ENCODE results near the gene TRPV4. TPM values are rescaled to one million over a fixed set of nuclear protein-coding genes. Genes with fewer than 3 reads are reported as not detected.
A peak's percentile ranks its signal among the peaks of the same experiment; 100 is the strongest.

Gene TRPV4
- total RNA-seq, 1 experiment from 2014 or later = 0.44 TPM

- in situ Hi-C loops (cut with HindIII; ENCODE audit: low pct_unique_long_range_greater_than_20kb, low sequenced_read_pairs) (no loop called here), intact Hi-C loops (cut with micrococcal nuclease; ENCODE audit: unreplicated experiment) (no loop called here)
- TF ChIP-seq POLR2AphosphoS5 (IDR thresholded peaks at IDR 0.05; ENCODE audit: low read depth, low read length) = no peak
- no peak for TF ChIP-seq CTCF (IDR thresholded peaks at IDR 0.05)
- no peak for TF ChIP-seq SIN3A (IDR thresholded peaks at IDR 0.05; ENCODE audit: borderline replicate concordance, insufficient read depth, low read depth, low read length)
- no peak for TF ChIP-seq TCF7L2 (IDR thresholded peaks at IDR 0.05; ENCODE audit: low read depth, low read length)
- no peak for TF ChIP-seq REST (IDR thresholded peaks at IDR 0.05; ENCODE audit: insufficient read depth in 1 of 2, low read depth in 2 of 2, low read length in 1 of 2)
- Histone ChIP-seq H3K9me3 (ENCODE audit: control insufficient read depth, insufficient read depth, low read depth, low read length) (no peaks in the 10 kb centered on the region), H3K36me3 (ENCODE audit: control insufficient read depth, insufficient read depth, low read length) (no peaks in the 10 kb centered on the region), H3K27ac (ENCODE audit: low read length) (no peak overlapping the region), H3K4me1 (ENCODE audit: control insufficient read depth, insufficient read depth, low read length) (no peaks in the 10 kb centered on the region), H3K4me3 (ENCODE audit: low read depth in 2 of 2, low read length in 2 of 2) (no peak overlapping the region), H3K27me3 (ENCODE audit: control insufficient read depth, insufficient read depth, low read length) (no peaks in the 10 kb centered on the region; the same call in none of the 2 replicates)
- ChIA-PET CTCF (no interaction called here), POLR2A (no interaction called here)
- DNase-seq (ENCODE audit: low read depth, low spot score) (no peak), ATAC-seq (no peak)
- no TSS peak for BruUV-seq (replicated peaks)
Observed at GRCh38 chr12:109795023-109795422, 38.2 kb downstream of the TRPV4 start.

- no peaks in the 10 kb centered on the region; the same call in none of the 2 replicates for H3K27me3 ChIP-seq (ENCODE audit: control insufficient read depth, insufficient read depth, low read length)
- no peaks in the 10 kb centered on the region for H3K4me1 ChIP-seq (ENCODE audit: control insufficient read depth, insufficient read depth, low read length)
- ATAC-seq = 0 out of 2 replicates have a peak, but pooled peaks have one; percentile 14
- in situ Hi-C loops (cut with HindIII; ENCODE audit: low pct_unique_long_range_greater_than_20kb, low sequenced_read_pairs) = no loop called here
- intact Hi-C loops (cut with micrococcal nuclease; ENCODE audit: unreplicated experiment) = no loop called here
- ChIA-PET CTCF (no interaction called here), POLR2A (no interaction called here)
- no peaks in the 10 kb centered on the region for H3K9me3 ChIP-seq (ENCODE audit: control insufficient read depth, insufficient read depth, low read depth, low read length)
- no peak overlapping the region for H3K27ac ChIP-seq (ENCODE audit: low read length)
- DNase-seq (ENCODE audit: low read depth, low spot score) = no peak
- H3K4me3 ChIP-seq (ENCODE audit: low read depth in 2 of 2, low read length in 2 of 2) = no peak overlapping the region
- H3K36me3 ChIP-seq (ENCODE audit: control insufficient read depth, insufficient read depth, low read length) = no peaks in the 10 kb centered on the region
- no peak for TF ChIP-seq SIN3A (IDR thresholded peaks at IDR 0.05; ENCODE audit: borderline replicate concordance, insufficient read depth, low read depth, low read length)
- TF ChIP-seq POLR2AphosphoS5 (IDR thresholded peaks at IDR 0.05; ENCODE audit: low read depth, low read length) = no peak
- TF ChIP-seq REST (IDR thresholded peaks at IDR 0.05; ENCODE audit: insufficient read depth in 1 of 2, low read depth in 2 of 2, low read length in 1 of 2) = no peak
- no peak for TF ChIP-seq TCF7L2 (IDR thresholded peaks at IDR 0.05; ENCODE audit: low read depth, low read length)
- no peak for TF ChIP-seq CTCF (IDR thresholded peaks at IDR 0.05)
- BruUV-seq (replicated peaks) = no TSS peak
Observed at GRCh38 chr12:109793826-109794501, 39.2 kb downstream of the TRPV4 start.

Measured in Panc1 (cell line).